GM21528 (cell line): ENCODE measurements around the gene AFF1.

Experiments
- ATAC-seq: cut with Tn5 transposase; IDR thresholded peaks from one replicate; pipeline ENCODE4 v1.9.1; 2021; ENCODE audit warnings: mild to moderate bottlenecking, moderate library complexity; ENCODE audit not compliant: unreplicated experiment, low FRiP score

Gene AFF1, protein sequence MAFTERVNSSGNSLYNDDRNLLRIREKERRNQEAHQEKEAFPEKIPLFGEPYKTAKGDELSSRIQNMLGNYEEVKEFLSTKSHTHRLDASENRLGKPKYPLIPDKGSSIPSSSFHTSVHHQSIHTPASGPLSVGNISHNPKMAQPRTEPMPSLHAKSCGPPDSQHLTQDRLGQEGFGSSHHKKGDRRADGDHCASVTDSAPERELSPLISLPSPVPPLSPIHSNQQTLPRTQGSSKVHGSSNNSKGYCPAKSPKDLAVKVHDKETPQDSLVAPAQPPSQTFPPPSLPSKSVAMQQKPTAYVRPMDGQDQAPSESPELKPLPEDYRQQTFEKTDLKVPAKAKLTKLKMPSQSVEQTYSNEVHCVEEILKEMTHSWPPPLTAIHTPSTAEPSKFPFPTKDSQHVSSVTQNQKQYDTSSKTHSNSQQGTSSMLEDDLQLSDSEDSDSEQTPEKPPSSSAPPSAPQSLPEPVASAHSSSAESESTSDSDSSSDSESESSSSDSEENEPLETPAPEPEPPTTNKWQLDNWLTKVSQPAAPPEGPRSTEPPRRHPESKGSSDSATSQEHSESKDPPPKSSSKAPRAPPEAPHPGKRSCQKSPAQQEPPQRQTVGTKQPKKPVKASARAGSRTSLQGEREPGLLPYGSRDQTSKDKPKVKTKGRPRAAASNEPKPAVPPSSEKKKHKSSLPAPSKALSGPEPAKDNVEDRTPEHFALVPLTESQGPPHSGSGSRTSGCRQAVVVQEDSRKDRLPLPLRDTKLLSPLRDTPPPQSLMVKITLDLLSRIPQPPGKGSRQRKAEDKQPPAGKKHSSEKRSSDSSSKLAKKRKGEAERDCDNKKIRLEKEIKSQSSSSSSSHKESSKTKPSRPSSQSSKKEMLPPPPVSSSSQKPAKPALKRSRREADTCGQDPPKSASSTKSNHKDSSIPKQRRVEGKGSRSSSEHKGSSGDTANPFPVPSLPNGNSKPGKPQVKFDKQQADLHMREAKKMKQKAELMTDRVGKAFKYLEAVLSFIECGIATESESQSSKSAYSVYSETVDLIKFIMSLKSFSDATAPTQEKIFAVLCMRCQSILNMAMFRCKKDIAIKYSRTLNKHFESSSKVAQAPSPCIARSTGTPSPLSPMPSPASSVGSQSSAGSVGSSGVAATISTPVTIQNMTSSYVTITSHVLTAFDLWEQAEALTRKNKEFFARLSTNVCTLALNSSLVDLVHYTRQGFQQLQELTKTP

DNA sequence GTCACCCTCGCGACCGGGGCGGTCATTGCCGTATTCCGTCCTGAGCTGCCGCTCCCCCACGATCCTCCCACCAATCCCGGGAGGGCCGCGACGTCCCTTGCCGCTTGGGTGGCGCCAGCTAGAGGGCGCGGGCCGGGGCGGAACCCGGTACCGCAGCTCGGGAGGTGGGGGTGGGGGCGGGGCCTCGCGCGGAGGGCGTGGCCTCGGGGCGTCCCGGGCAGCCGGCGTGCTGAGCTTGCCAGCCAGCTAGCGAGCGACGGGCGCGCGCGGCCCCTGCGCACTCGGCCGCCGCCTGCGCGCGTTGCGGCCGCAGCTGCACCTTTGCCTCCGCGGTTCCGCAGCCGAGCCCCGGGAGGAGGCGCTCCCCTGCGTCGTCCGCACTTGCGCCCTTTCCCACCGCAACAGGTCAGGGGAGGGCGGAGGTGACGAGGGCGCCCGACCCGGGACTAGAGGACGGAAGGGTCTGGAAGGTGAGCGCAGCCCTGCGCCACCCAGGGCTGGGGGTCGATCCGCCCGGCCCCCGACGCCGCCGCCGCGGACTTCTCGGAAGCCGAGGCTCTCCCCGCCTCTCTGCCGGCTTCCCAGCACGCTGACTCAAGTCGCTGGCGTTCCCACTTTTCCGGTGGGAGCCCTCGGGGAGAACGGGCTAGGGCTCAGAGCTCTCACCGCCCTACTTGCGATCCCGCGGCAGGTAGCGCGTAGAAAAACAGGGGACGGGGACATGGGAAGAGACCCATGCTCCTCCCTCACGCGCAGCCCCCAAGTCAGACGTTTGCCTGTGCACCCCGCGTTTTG, at the start of gene AFF1:
Gene AFF1, plus strand, starts transcription at position 241 of the 795 bp plus-strand sequence. CDS start 13,523 bp downstream, outside the sequence.
- peak; percentile 48 for ATAC-seq

DNA sequence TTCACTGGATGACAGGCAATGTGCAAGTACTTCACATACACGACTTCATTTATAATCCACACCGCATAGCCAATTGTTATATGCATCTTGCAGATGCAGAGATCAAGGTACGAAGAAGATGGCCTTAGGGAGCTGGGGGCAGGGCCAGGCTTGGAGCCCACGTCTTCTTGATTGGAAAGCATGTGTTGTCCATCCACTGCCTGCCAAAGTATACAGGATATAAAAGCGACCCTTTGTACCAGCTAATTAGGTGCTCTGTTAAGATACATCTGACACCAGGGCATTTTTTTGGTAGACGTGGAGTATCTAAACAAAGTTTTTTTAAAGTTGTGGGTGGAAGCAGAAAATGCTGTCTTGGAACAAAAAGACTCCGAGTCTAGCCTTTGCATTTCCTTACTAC, 44.0 kb upstream of the AFF1 start:
- ATAC-seq, result no peak

DNA sequence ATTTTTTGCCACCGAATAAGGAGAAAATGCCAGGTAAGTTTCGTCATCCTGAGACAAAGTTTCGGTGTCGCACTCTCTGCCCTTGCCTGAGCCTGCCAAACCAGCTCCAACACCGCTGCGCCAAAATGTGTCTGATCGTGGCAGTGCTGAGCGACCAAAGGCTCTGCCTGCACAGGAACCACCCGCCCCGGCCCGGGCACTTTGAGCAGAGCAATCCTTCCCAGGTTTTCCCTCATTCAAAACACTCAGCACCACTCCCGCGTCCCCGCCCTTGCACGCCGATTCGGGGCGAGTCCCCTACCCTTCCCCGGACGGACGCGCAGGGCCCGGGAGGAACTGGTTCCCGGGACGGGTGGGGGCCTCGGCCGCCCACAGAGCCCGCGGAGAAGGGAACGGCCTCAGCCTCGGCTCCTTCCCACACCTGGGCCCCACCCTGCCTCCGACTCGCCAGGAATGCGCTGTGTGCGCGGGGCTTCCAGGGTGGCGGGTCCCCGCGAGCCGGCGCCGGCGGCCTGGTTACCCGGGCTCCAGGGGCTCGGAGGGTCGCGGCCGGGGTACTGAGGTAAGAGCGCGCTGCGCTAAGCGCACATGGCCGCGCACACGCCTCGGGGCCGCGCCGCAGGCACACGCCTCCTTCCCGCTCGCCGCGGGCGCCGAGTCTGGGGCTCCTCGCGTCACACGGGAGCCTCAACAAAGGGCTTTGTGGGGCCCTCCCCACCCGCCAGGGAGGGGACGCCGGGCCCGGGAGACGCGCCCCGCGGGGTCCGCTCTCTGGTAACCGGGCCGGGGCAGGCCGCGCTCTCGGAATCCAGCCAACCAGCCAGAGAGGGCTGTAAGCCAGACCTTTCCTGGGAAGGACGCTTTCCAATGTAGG, 42.8 kb upstream of the AFF1 start, which contains the start of gene C4orf36:
Gene C4orf36, minus strand, starts transcription at position 661 of the 874 bp plus-strand sequence. CDS start 902 bp downstream, outside the sequence.
- ATAC-seq, result peak; percentile 62

DNA sequence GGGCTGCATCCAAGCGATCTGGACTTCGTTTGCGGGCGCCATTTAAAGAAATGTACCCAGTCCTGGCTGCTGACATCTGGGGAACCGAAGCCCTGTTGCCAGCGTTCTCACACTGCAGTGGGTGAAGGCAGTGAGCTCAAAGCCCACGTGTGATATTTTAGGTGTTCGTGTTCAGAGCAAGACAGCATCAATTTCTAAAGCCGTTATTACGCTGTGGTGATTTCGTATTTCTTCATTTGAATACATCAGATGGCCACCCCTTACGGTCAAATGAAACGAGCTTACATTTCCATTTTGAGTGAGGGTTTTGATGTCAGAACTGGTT, 42.2 kb upstream of the AFF1 start:
- no peak for ATAC-seq

DNA sequence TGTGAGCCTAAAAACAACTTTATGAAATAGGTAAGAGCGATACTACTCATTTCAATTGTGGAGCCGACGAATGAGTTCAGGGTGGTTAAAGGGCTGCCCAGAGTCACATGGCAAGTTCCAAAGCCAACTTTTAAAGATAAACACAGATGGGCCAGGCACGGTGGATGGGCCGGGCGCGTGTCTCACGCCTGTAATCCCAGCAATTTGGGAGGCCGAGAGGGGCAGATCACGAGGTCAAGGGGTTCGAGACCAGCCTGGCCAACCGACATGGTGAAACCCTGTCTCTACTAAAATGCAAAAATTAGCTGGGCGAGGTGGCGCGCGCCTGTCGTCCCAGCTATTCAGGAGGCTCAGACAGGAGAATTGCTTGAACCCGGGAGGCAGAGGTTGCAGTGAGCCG, 41.7 kb upstream of the AFF1 start:
- no peak for ATAC-seq

DNA sequence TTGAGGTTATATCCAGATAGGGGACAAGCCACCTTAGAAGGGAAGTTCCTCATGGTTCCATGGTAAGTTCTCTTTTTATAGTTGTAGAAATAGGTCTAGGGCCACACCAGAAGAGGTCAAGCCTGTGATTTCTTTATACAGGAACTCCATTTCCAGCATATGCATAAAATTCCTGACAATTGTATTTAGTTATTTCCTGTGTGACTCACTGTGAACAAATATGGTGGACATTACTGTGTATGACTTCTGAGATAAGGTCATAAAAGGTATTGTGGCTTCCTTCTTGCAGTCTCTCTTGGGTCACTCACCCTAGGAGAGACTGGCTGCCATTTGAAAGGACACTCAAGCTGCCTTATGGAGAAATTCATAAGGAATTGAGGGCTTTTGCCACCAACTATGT, 40.4 kb upstream of the AFF1 start:
- no peak for ATAC-seq

DNA sequence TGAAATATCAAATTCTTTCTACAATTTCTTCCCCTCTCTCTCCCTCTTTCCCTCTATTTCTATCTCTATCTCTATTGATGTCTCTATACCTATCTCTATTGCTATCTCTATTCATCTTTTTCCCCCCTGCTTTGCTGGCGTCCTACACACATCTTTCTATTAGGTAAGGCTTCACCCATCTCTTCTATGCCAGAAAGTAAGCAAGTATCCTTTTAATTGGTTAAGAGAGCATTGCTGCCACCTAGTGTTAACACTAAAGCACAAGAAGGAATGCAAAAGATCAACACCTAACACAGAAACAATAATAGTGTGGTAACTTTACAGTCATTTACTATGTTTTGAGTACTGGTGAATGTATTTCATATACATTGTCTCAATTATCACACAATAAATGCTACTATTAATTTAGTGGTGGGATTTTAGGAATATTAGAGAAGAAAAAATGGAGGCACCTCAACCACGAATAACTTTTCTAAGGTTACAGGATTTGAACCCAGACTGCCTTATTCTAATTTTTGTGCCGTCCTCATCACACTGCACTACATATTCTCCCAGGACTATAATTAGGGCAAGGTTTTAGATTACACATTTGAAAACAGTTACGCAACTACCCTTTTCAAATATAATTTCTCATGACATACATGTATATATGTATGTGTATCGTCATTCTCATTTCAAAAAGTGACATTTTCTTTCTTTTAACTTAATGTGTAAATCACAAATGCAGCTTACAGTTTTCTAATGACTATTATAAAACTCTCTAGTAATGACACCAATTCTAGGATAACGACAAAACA, 38.9 kb upstream of the AFF1 start:
- ATAC-seq, result peak; percentile 52

DNA sequence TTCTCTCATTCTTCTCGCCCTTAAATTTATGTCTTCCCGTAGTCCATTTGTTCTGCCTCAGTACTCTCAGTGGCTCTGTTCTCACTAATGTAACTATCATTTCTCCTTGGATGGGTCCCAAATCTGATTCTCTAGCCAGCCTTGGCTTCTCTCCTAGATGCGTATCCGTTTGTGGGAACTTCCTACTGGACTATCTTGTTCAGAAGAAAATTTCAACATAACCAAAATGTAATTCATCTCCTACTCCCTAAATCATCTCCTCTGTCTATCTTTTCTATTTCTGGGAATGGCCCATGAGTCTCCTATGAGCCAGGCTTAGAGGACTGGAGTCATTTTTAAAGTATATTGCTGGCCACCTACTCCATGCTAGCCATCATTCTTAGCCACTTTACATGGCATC, 38.2 kb upstream of the AFF1 start:
- no peak for ATAC-seq

DNA sequence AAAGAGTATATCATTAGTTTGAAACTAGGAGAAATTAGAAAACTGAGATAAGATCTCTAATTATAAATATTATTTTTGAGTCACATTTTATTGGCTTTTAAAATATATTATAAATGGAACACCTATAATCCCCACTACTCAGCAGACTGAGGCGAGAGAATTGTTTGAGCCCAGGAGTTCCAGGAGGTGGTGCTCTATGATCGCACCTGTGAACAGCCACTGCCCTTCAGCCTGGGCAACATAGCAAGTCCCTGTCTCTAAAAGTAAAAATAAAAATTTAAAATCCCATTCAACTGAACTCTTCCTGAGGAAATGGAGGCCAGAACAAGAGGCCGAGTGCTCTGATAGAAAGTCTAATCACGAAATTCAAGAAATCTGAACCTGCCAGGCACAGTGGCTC, 36.2 kb upstream of the AFF1 start:
- ATAC-seq, result no peak

DNA sequence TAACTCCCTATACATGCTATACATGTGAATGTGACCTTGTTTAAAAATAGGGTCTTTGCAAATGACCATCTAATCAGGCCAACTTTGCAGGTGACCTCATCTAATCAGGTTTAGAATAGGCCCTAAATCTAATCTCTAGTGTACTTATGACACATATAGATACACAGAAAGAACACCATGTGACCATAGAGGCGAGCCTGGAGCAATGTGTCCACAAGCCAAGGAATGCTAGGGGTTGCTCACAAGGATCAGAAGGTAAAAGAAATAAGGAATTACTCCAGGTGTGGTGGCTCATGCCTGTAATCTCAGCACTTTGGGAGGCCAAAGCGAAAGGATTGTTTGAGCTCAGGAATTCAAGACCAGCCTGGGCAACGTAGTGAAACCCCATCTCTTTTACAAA, 32.9 kb upstream of the AFF1 start:
- no peak for ATAC-seq

DNA sequence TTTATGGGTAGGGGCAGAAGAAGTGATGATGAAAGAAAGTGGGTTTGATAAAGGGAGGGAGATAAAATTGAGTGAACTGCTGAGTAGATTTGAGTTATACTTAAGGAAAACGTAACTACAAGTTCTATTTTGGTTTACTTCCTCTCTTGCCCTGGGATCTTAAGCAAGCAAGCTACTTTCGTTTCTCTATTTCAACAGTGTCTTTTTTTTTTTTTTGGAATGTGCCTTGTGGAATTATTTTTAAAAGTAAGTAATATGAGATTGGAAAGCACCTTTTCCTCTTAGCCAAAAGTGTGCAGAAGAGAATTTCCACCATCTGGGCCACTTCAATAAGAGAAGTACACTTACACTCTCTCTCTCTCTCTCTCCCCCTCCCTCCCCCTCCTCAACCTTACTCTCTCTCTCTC, 26.6 kb upstream of the AFF1 start:
- no peak for ATAC-seq

DNA sequence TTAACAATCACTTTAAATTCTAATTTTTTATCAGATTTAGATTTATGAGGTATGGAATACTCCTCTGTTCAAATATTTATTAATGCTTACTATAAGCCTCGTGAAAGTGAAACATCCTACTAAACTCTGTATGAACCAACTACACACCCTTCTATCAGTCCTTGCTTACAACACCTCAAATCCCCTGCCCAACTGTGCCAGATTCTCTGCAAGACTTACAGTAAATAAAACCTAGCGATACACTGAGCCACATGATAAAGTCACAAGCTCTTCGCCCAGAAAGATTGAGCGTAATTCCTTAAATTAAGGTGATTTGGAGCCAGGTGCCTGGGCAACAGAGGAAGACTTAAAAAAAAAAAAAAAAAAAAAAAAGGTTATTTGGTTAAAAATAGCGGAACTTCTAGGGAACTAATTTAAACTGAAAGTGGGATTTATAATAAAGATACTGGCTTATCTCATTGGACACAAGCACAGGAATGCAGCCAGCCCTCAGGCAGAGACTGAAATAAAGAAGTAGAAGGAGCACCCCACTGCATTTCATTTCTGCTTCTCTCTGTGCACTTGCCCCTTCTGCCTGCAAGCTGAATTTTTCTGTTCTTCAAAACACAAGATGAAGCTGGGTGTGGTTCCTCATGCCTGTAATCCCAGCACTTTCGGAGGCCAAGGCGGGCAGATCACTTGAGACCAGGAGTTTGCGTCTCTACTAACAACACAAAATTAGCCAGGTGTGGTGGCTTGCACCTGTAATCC, 25.1 kb upstream of the AFF1 start:
- no peak for ATAC-seq

DNA sequence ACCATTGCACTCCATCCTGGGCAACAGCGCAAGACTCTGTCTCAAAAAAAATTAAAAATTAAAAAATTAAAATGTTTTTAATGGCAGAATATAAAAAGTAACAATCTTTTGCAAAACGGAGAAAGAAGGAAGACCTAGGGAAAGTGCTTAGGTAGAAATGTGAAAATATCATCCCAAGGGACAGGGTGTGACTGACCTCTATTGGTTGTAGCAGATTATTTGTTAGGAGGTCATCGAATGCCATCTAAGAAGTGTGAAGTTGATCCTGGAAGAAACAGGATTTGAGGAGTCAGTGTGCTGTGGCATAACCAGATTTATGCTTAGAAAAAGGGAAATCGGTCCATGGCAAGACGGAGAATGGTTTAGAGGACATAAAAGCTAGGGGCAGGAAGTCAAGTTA, 24.4 kb upstream of the AFF1 start:
- no peak for ATAC-seq

DNA sequence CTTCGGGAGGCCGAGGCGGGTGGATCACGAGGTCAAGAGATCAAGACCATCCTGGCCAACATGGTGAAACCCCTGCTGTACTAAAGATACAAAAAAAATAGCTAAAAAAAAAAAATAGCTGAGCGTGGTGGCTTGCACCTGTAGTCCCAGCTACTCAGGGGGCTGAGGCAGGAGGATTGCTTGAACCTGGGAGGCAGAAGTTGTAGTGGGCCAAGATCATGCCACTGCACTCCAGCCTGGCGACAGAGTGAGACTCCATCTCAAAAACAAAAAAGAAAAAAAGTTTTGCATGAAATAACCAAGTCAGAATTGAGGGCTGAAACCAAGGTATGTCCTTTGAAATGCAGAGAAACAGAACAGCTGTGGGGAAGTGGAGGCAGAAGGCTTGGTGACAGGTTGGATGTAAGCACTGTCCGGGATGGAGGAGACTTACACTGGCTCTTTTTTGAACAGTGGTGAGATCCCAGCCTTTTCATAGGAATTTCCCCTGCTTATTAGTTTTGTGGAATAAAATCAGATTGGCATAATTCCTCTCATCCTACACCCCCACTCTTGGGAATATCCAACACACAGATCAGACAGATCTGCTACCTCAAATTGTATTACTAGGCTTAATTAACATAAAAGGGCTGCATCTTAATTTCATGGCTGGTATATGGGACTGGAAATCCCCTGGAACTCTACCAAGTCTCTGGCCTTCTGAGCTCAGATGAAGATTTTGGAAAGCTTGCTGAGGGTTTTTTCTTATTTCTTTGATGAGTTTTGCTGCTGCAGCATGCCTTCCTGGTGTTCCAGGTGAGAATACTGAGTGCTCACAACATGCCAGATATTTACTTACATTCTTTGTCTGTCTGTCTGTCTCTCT, 23.8 kb upstream of the AFF1 start:
- no peak for ATAC-seq

DNA sequence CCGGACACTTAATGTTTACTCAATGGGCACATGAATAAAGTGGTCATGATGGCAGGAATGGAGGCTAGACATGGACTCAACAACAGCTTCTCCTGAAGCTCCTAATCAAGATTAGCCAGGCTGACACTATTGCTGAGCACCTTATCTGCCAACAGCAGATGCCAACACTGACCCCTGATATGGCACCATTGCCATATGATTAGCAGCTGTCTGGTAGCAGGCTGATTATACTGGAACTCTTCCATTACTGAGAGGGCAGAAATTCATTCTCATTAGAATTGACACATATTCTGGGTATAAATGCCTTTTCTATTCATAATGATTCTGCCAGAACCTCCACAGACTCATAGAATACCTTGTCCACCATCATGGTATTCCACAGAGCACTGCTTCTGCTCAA, 18.4 kb upstream of the AFF1 start:
- ATAC-seq, result no peak

DNA sequence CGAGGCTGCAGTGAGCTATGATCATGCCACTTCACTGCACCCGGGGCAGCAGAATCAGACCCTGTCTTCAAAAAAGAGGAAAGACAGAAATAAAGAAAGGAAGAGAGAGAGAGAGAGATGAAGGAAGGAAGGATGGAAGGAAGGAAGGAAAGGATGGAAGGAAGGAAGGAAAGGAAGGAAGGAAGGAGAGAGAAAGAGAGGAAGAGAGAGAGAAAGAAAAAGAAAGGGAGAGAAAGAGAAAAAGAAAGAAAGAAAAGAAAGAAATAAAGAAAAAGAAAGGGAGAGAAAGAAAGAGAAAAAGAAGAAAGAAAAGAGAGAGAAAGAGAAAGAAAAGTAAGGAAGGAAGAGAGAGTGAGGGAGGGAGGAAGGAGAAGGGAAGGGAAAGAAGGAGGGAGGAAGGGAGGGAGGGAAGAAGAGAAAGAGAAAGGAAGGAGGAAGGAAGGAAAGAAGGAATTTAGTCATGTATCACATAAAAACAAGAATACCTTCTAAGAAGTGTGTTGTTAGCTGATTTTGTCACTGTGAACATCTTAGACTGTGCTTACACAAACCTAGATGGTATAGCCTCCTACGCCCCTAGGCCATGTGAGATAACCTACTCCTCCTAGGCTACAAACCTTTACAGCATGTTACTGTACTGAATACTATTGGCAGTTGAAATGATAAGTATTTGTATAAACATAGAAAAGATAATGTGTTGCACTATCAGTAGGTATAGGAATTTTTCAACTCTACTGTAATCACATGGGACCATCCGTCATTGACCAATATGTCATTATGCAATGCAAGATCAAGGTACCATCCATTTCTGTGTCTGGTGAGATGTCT, 17.4 kb upstream of the AFF1 start:
- ATAC-seq, result no peak
